Muscle of arm (tissue), 14 donors: ENCODE data around the gene LRRC75A. TPM values are rescaled to one million over a fixed set of nuclear protein-coding genes. Genes with fewer than 3 reads are reported as not detected.
"Not testable (repeated sequence)": the region's sequence is repeated elsewhere in the genome, so short reads cannot be mapped to it uniquely, and the experiment has no call there.

Experiments
- DNase-seq: peaks from one replicate; pipeline ENCODE4 v3.0.0-alpha.2; 2013
- long read RNA-seq, 11 donors: transcript quantifications; one replicate each; lab custom pipeline, GENCODE V29; 2026
- polyA plus RNA-seq, 12 donors: library from polyadenylated mRNA; unstranded; fragments of 120-200 nt; gene quantifications; one replicate each; pipeline ENCODE4 v1.2.1, GENCODE V29; 2013; ENCODE audit not compliant: insufficient read length in 12 of 12

The LRRC75A gene
- 10 to 100 TPM in 1 of 12 donors, 1 to 10 TPM in 10, not detected in 1; 4.7 to 16.6 (median 5.8) TPM for polyA plus RNA-seq
- long read RNA-seq, donor 1, transcript LRRC75A-203 (4 exons, 1,390 nt): major isoform, 12 of 21 reads
- long read RNA-seq, donor 1, partial matches to known transcripts: 9 of 21 reads
- long read RNA-seq, donor 1, other reads (novel, unspliced or antisense): 0 of 21 reads
- long read RNA-seq, donor 2, transcript LRRC75A-203 (4 exons, 1,390 nt): major isoform, 5 of 5 reads
- long read RNA-seq, donor 2, partial matches to known transcripts: 0 of 5 reads
- long read RNA-seq, donor 2, other reads (novel, unspliced or antisense): 0 of 5 reads
- long read RNA-seq, donor 3, partial matches to known transcripts: 0 of 1 reads
- long read RNA-seq, donor 3, other reads (novel, unspliced or antisense): 0 of 1 reads
- long read RNA-seq, donor 4: 0 reads
- long read RNA-seq, donor 5, partial matches to known transcripts: 0 of 2 reads
- long read RNA-seq, donor 5, other reads (novel, unspliced or antisense): 0 of 2 reads
- long read RNA-seq, donor 6, partial matches to known transcripts: 0 of 2 reads
- long read RNA-seq, donor 6, other reads (novel, unspliced or antisense): 0 of 2 reads
- long read RNA-seq, donor 7, partial matches to known transcripts: 0 of 1 reads
- long read RNA-seq, donor 7, other reads (novel, unspliced or antisense): 0 of 1 reads
- long read RNA-seq, donor 8, partial matches to known transcripts: 0 of 1 reads
- long read RNA-seq, donor 8, other reads (novel, unspliced or antisense): 0 of 1 reads
- long read RNA-seq, donor 9: 0 reads
- long read RNA-seq, donor 10: 0 reads
- long read RNA-seq, donor 11, partial matches to known transcripts: 0 of 2 reads
- long read RNA-seq, donor 11, other reads (novel, unspliced or antisense): 0 of 2 reads

- no peak for DNase-seq
Measured at GRCh38 chr17:16491703-16492612, at the start of gene LRRC75A. Gene LRRC75A, minus strand, starts transcription at chr17:16492193. Its CDS starts 203 bp downstream, at chr17:16491990.

GRCh38 chr17:16537130-16537458 lies 45.1 kb upstream of the LRRC75A start:
- DNase-seq: no peak

- DNase-seq: no peak
Measured at GRCh38 chr17:16534236-16534635, 42.2 kb upstream of the LRRC75A start.

GRCh38 chr17:16529906-16530305 lies 37.9 kb upstream of the LRRC75A start:
- no peak for DNase-seq

- DNase-seq: no peak
Measured at GRCh38 chr17:16527298-16527697, 35.3 kb upstream of the LRRC75A start.

- not testable (repeated sequence) for DNase-seq
Measured at GRCh38 chr17:16525556-16525955, 33.6 kb upstream of the LRRC75A start.

- peak; percentile 89 for DNase-seq
Measured at GRCh38 chr17:16521070-16521727, 29.2 kb upstream of the LRRC75A start.

- no peak for DNase-seq
Measured at GRCh38 chr17:16519021-16519420, 27.0 kb upstream of the LRRC75A start.

- DNase-seq: no peak
Measured at GRCh38 chr17:16517477-16517876, 25.5 kb upstream of the LRRC75A start.

GRCh38 chr17:16516594-16517051 lies 24.6 kb upstream of the LRRC75A start:
- peak; percentile 49 for DNase-seq

- DNase-seq: no peak
Measured at GRCh38 chr17:16515933-16516332, 23.9 kb upstream of the LRRC75A start.

- no peak for DNase-seq
Measured at GRCh38 chr17:16513873-16514272, 21.9 kb upstream of the LRRC75A start.

- peak; percentile 61 for DNase-seq
Measured at GRCh38 chr17:16512011-16512410, 20.0 kb upstream of the LRRC75A start.

- no peak for DNase-seq
Measured at GRCh38 chr17:16511593-16511992, 19.6 kb upstream of the LRRC75A start.

GRCh38 chr17:16507918-16508533 lies 16.0 kb upstream of the LRRC75A start:
- no peak for DNase-seq

- no peak for DNase-seq
Measured at GRCh38 chr17:16506188-16506587, 14.2 kb upstream of the LRRC75A start.

GRCh38 chr17:16504984-16505383 lies 13.0 kb upstream of the LRRC75A start:
- no peak for DNase-seq

GRCh38 chr17:16496820-16497489 lies 5.0 kb upstream of the LRRC75A start:
- DNase-seq: no peak

GRCh38 chr17:16495980-16496819 lies 4.2 kb upstream of the LRRC75A start:
- DNase-seq: no peak
